HEK293 (cell line): Measurements from ENCODE around the gene CENPK.
A peak's percentile ranks its signal among the peaks of the same experiment; 100 is the strongest.

Source experiments
- CTCF ChIA-PET: fragments of 350-600 bp; formaldehyde crosslinking; extraction: SDS; loops from one replicate; lab custom pipeline; 2021; ENCODE audit warnings: antibody characterized with exemption; lab: Yijun Ruan, JAX
- POLR2A ChIA-PET: fragments of 300-600 bp; formaldehyde crosslinking; extraction: SDS; loops from one replicate; lab custom pipeline; 2020; ENCODE audit warnings: antibody characterized with exemption, inconsistent platforms; lab: Yijun Ruan, JAX
- H3K27ac ChIP-seq: fragments of 200-500 bp; sonication (Bioruptor generic); 2 replicates; pipeline ENCODE4 v1.5.1; 2014; ENCODE audit warnings: low read depth, low read length, control low read depth, inconsistent platforms; ENCODE audit errors: extremely low read depth
- H3K36me3 ChIP-seq, 2 experiments: fragments of 200-500 bp in 1 of 2; sonication (Bioruptor generic) in 1 of 2; 1 replicate in 1 of 2; 2 replicates in 1 of 2; pipeline ENCODE4 v1.5.1; 2014 to 2017; ENCODE audit warnings: inconsistent platforms in 2 of 2, low read length in 2 of 2; ENCODE audit not compliant: control insufficient read depth in 2 of 2, insufficient read depth in 1 of 2
- H3K4me1 ChIP-seq: fragments of 200-500 bp; sonication (Bioruptor generic); 2 replicates; pipeline ENCODE4 v1.5.1; 2014; ENCODE audit warnings: mild to moderate bottlenecking, low read length, inconsistent platforms; ENCODE audit not compliant: control insufficient read depth, insufficient read depth
- H3K4me3 ChIP-seq: 2 replicates; pipeline ENCODE4 v1.5.1; 2011; ENCODE audit warnings: low read depth, mild to moderate bottlenecking, control low read depth, low read length, moderate library complexity
- H3K9me3 ChIP-seq: fragments of 200-500 bp; sonication (Bioruptor generic); 2 replicates; pipeline ENCODE4 v1.5.1; 2014; ENCODE audit warnings: low read depth, low read length, inconsistent platforms; ENCODE audit not compliant: control insufficient read depth, insufficient read depth
- GFI1B ChIP-seq: fragments of 450-650 bp; formaldehyde crosslinking; IDR thresholded peaks from 2 replicates; pipeline ENCODE4 v1.5.1; 2016; ENCODE audit warnings: missing biosample characterization, missing genetic modification characterization
- KLF16 ChIP-seq: fragments of 450-650 bp; formaldehyde crosslinking; IDR thresholded peaks from 2 replicates; pipeline ENCODE4 v1.5.1; 2017; ENCODE audit warnings: missing biosample characterization, missing genetic modification characterization
- PRDM1 ChIP-seq: fragments of 450-650 bp; formaldehyde crosslinking; IDR thresholded peaks from 2 replicates; pipeline ENCODE4; 2016; ENCODE audit warnings: missing biosample characterization, missing genetic modification characterization
- PRDM10 ChIP-seq: fragments of 450-650 bp; formaldehyde crosslinking; IDR thresholded peaks from 2 replicates; pipeline ENCODE4 v1.5.1; 2016; ENCODE audit warnings: missing biosample characterization, missing genetic modification characterization
- REST ChIP-seq: fragments of 450-650 bp; formaldehyde crosslinking; IDR thresholded peaks from 2 replicates; pipeline ENCODE4 v1.5.1; 2016; ENCODE audit warnings: missing biosample characterization, missing genetic modification characterization
- SETDB1 ChIP-seq: IDR thresholded peaks from one replicate; pipeline ENCODE4 v1.6.1; 2017; ENCODE audit warnings: mild to moderate bottlenecking, low read length, moderate library complexity, mixed read lengths; ENCODE audit not compliant: insufficient read length
- SP7 ChIP-seq: fragments of 450-650 bp; formaldehyde crosslinking; IDR thresholded peaks from 2 replicates; pipeline ENCODE4 v1.5.1; 2016; ENCODE audit warnings: missing biosample characterization, missing genetic modification characterization
- ZBTB17 ChIP-seq: fragments of 450-650 bp; formaldehyde crosslinking; IDR thresholded peaks from 2 replicates; pipeline ENCODE4 v1.5.1; 2016; ENCODE audit warnings: missing biosample characterization, missing genetic modification characterization
- ZNF140 ChIP-seq: fragments of 450-650 bp; formaldehyde crosslinking; IDR thresholded peaks from 2 replicates; pipeline ENCODE4 v1.5.1; 2016; ENCODE audit warnings: missing biosample characterization, missing genetic modification characterization
- ZNF26 ChIP-seq: fragments of 450-650 bp; formaldehyde crosslinking; IDR thresholded peaks from 2 replicates; pipeline ENCODE4 v1.5.1; 2016; ENCODE audit warnings: missing biosample characterization, missing genetic modification characterization
- ZNF266 ChIP-seq: fragments of 450-650 bp; formaldehyde crosslinking; IDR thresholded peaks from 2 replicates; pipeline ENCODE4 v1.5.1; 2016; ENCODE audit warnings: missing biosample characterization, missing genetic modification characterization, low read depth
- ZNF280D ChIP-seq: fragments of 450-650 bp; formaldehyde crosslinking; IDR thresholded peaks from 2 replicates; pipeline ENCODE4 v1.5.1; 2016; ENCODE audit warnings: missing biosample characterization, missing genetic modification characterization
- ZNF335 ChIP-seq: fragments of 450-650 bp; formaldehyde crosslinking; conservative IDR thresholded peaks from 2 replicates; pipeline ENCODE4 v1.5.1; 2016; ENCODE audit warnings: missing biosample characterization, missing genetic modification characterization
- ZNF354C ChIP-seq: fragments of 450-650 bp; formaldehyde crosslinking; IDR thresholded peaks from 2 replicates; pipeline ENCODE4 v1.5.1; 2016; ENCODE audit warnings: missing biosample characterization, missing genetic modification characterization, low read depth, borderline replicate concordance
- ZNF518A ChIP-seq: fragments of 450-650 bp; formaldehyde crosslinking; conservative IDR thresholded peaks from 2 replicates; pipeline ENCODE4 v1.5.1; 2016; ENCODE audit warnings: low read depth, missing biosample characterization, missing genetic modification characterization
- ZNF558 ChIP-seq: fragments of 450-650 bp; formaldehyde crosslinking; IDR thresholded peaks from 2 replicates; pipeline ENCODE4 v1.5.1; 2016; ENCODE audit warnings: missing biosample characterization, missing genetic modification characterization
- ZNF792 ChIP-seq: fragments of 450-650 bp; formaldehyde crosslinking; IDR thresholded peaks from 2 replicates; pipeline ENCODE4 v1.5.1; 2016; ENCODE audit warnings: missing biosample characterization, missing genetic modification characterization
- ZNF837 ChIP-seq: fragments of 450-650 bp; formaldehyde crosslinking; IDR thresholded peaks from 2 replicates; pipeline ENCODE4 v1.5.1; 2016; ENCODE audit warnings: missing biosample characterization, missing genetic modification characterization

Gene CENPK

GRCh38 chr5:65562731-65563701, at the start of gene CENPK, which contains the start of gene PPWD1:
CENPK (minus strand) TSS chr5:65563168; CDS start chr5:65554907, 8,261 bp downstream.
PPWD1 (plus strand) TSS chr5:65563296; CDS start chr5:65563311, 15 bp downstream.
- POLR2A ChIA-PET = interaction anchor here (0.6 to 1.5 kb wide), 9 partner anchors 9 to 791 kb away, joined by 3 to 12 read pairs (median 4); partner anchors contain the start of gene TRIM23
- CTCF ChIA-PET = interaction anchor here (0.6 to 0.8 kb wide), 7 partner anchors 10 to 1154 kb away, joined by 3 to 4 read pairs (median 3); no protein-coding TSS in a partner anchor
- peak within 1 kb of the TSS; percentile 100 for H3K4me3 ChIP-seq
- no peaks in the 10 kb centered on the region for H3K9me3 ChIP-seq
- H3K4me1 ChIP-seq = 0 out of 2 replicates have a peak, but pooled peaks cover 3% of the 10 kb centered on the region
- peaks cover 18 to 27% of the 10 kb centered on the region in 2 experiments for H3K36me3 ChIP-seq
- H3K27ac ChIP-seq = peak within 1 kb of the TSS; percentile 88
- no peak for TF ChIP-seq ZNF792 (tag by site-specific recombination)
- peak; percentile 53; the same call in 1 of the 2 replicates for TF ChIP-seq PRDM1 (tag by site-specific recombination)
- TF ChIP-seq PRDM10 (tag by site-specific recombination) = no peak
- peak; percentile 85 for TF ChIP-seq ZBTB17
- TF ChIP-seq ZNF837 = no peak
- no peak for TF ChIP-seq REST (tag by site-specific recombination)
- TF ChIP-seq ZNF266 (tag by site-specific recombination) = no peak
- TF ChIP-seq SETDB1 = no peak
- no peak for TF ChIP-seq GFI1B
- no peak for TF ChIP-seq KLF16 (tag by site-specific recombination)
- no peak for TF ChIP-seq ZNF354C (tag by site-specific recombination)
- TF ChIP-seq SP7 = peak; percentile 59; the same call in 1 of the 2 replicates
- no peak for TF ChIP-seq ZNF26
- TF ChIP-seq ZNF558 = peak; percentile 33; the same call in 1 of the 2 replicates
- TF ChIP-seq ZNF280D = no peak
- no peak for TF ChIP-seq ZNF518A (tag by site-specific recombination)
- no peak for TF ChIP-seq ZNF140 (tag by site-specific recombination)
- TF ChIP-seq ZNF335 = peak; percentile 75
